ENCODE data around the gene PLEKHG5. TPM values are rescaled to one million over a fixed set of nuclear protein-coding genes. Genes with fewer than 3 reads are reported as not detected.

Gene PLEKHG5
- total and polyA plus RNA-seq, 7 experiments from 2014 or later: 2.0 to 15.6 (median 9.6) TPM; not detected in 1

GRCh38 chr1:6424000-6424565, 67.4 kb downstream of the PLEKHG5 start:
- H3K36me3 ChIP-seq (ENCODE audit: control insufficient read depth in 2 of 3, insufficient read depth in 3 of 3, low read length in 3 of 3): no peaks in the 10 kb centered on the region
- Mint-ChIP-seq H3K9me3 (no peaks in the 10 kb centered on the region), H3K27me3 (peaks cover 18 to 59% (median 26%) of the 10 kb centered on the region in 5 donors), H3K27ac (no peak overlapping the region), H3K4me1 (peaks cover 0 to 14% (median 11%) of the 10 kb centered on the region in 7 donors), H3K36me3 (no peaks in the 10 kb centered on the region), H3K4me3 (peak overlapping the region; percentile 54 to 83 (median 72))
- H3K9me3 ChIP-seq (ENCODE audit: control insufficient read depth in 2 of 3, low read length in 3 of 3): no peaks in the 10 kb centered on the region
- ChIA-PET POLR2A (interaction anchor here (0.8 kb wide), 1 partner anchor 10 kb away, joined by 3 read pairs; no protein-coding TSS in a partner anchor), CTCF (interaction anchor here (0.7 to 4.8 kb wide), 7 partner anchors 14 to 204 kb away, joined by 3 to 44 read pairs (median 3); partner anchors contain the start of gene TNFRSF25)
- ATAC-seq (no peak), DNase-seq (no peak)
- peaks cover 0 to 8% of the 10 kb centered on the region in 2 donors for H3K27me3 ChIP-seq (ENCODE audit: control insufficient read depth in 2 of 2, insufficient read depth in 2 of 2, low read length in 2 of 2)
- H3K4me3 ChIP-seq (ENCODE audit: low read length): peak overlapping the region; percentile 15
- H3K4me1 ChIP-seq (ENCODE audit: control insufficient read depth in 2 of 2, insufficient read depth in 2 of 2, low read length in 2 of 2): peaks cover 13 to 29% of the 10 kb centered on the region in 2 donors
- intact Hi-C loops (cut with micrococcal nuclease): loop anchor here (1.0 to 5.0 kb wide), 7 partner anchors 14 to 222 kb away; partner anchors contain the start of gene PLEKHG5 (in 1 of the 2)
- no peak overlapping the region for H3K27ac ChIP-seq (ENCODE audit: low read depth, low read length)

GRCh38 chr1:6423321-6423999, 68.0 kb downstream of the PLEKHG5 start:
- Mint-ChIP-seq H3K36me3 (no peaks in the 10 kb centered on the region), H3K27me3 (peaks cover 18 to 60% (median 26%) of the 10 kb centered on the region in 5 donors), H3K9me3 (no peaks in the 10 kb centered on the region), H3K4me1 (peaks cover 0 to 14% (median 11%) of the 10 kb centered on the region in 7 donors), H3K4me3 (peak overlapping the region; percentile 54 to 83 (median 72)), H3K27ac (no peak overlapping the region)
- ChIA-PET POLR2A (interaction anchor here (0.8 to 1.1 kb wide), 3 partner anchors 36 to 43 kb away, joined by 3 to 5 read pairs (median 4); no protein-coding TSS in a partner anchor), CTCF (interaction anchor here (0.6 to 4.8 kb wide), 15 partner anchors 9 to 210 kb away, joined by 3 to 44 read pairs (median 3); partner anchors contain the start of genes NOL9, PLEKHG5, TAS1R1 and TNFRSF25)
- Histone ChIP-seq H3K27ac (ENCODE audit: low read depth, low read length) (no peak overlapping the region), H3K9me3 (ENCODE audit: control insufficient read depth in 2 of 3, low read length in 3 of 3) (no peaks in the 10 kb centered on the region), H3K4me1 (ENCODE audit: control insufficient read depth in 2 of 2, insufficient read depth in 2 of 2, low read length in 2 of 2) (peaks cover 13 to 31% of the 10 kb centered on the region in 2 donors), H3K36me3 (ENCODE audit: control insufficient read depth in 2 of 3, insufficient read depth in 3 of 3, low read length in 3 of 3) (no peaks in the 10 kb centered on the region), H3K4me3 (ENCODE audit: low read length) (peak overlapping the region; percentile 15), H3K27me3 (ENCODE audit: control insufficient read depth in 2 of 2, insufficient read depth in 2 of 2, low read length in 2 of 2) (peaks cover 0 to 8% of the 10 kb centered on the region in 2 donors)
- peak; percentile 84 for ATAC-seq
- DNase-seq: peak; percentile 45 to 75 (median 66)
- intact Hi-C loops (cut with micrococcal nuclease): loop anchor here (1.0 to 5.0 kb wide), 7 partner anchors 15 to 223 kb away; partner anchors contain the start of gene PLEKHG5 (in 1 of the 2)

- ChIA-PET POLR2A (interaction anchor here (0.9 kb wide), 1 partner anchor 13 kb away, joined by 3 read pairs; no protein-coding TSS in a partner anchor), CTCF (interaction anchor here (0.6 to 4.8 kb wide), 11 partner anchors 15 to 174 kb away, joined by 3 to 44 read pairs (median 3); partner anchors contain the start of gene PLEKHG5)
- peaks cover 36 to 76% (median 41%) of the 10 kb centered on the region in 5 donors for H3K27me3 Mint-ChIP-seq
- Histone ChIP-seq H3K27me3 (ENCODE audit: control insufficient read depth in 2 of 2, insufficient read depth in 2 of 2, low read length in 2 of 2) (peaks cover 5 to 21% of the 10 kb centered on the region in 2 donors), H3K4me1 (ENCODE audit: control insufficient read depth in 2 of 2, insufficient read depth in 2 of 2, low read length in 2 of 2) (peaks cover 13 to 31% of the 10 kb centered on the region in 2 donors), H3K4me3 (ENCODE audit: low read length) (no peak overlapping the region), H3K27ac (ENCODE audit: low read depth, low read length) (no peak overlapping the region), H3K9me3 (ENCODE audit: control insufficient read depth in 2 of 3, low read length in 3 of 3) (no peaks in the 10 kb centered on the region), H3K36me3 (ENCODE audit: control insufficient read depth in 2 of 3, insufficient read depth in 3 of 3, low read length in 3 of 3) (no peaks in the 10 kb centered on the region)
- DNase-seq (no peak), ATAC-seq (no peak)
- H3K36me3 Mint-ChIP-seq: no peaks in the 10 kb centered on the region
- H3K27ac Mint-ChIP-seq: peak overlapping the region in 1 of 9 donors; percentile 15
- H3K9me3 Mint-ChIP-seq: no peaks in the 10 kb centered on the region
- peak overlapping the region in 2 of 10 donors; percentile 7 to 11 for H3K4me3 Mint-ChIP-seq
- H3K4me1 Mint-ChIP-seq: peaks cover 0 to 14% (median 11%) of the 10 kb centered on the region in 7 donors
- intact Hi-C loops (cut with micrococcal nuclease): loop anchor here in 1 of 2 donors (5.0 kb wide), 1 partner anchor 174 kb away; no protein-coding TSS in a partner anchor
These were observed 70.2 kb downstream of the PLEKHG5 start for GRCh38 chr1:6421266-6421665.

GRCh38 chr1:6420454-6421042, 70.9 kb downstream of the PLEKHG5 start:
- H3K4me3 ChIP-seq (ENCODE audit: low read length): no peak overlapping the region
- Mint-ChIP-seq H3K4me3 (peak overlapping the region in 7 of 10 donors; percentile 11 to 77 (median 51)), H3K27me3 (peaks cover 44 to 78% (median 48%) of the 10 kb centered on the region in 5 donors), H3K9me3 (no peaks in the 10 kb centered on the region), H3K36me3 (no peaks in the 10 kb centered on the region), H3K27ac (no peak overlapping the region), H3K4me1 (peaks cover 0 to 14% (median 11%) of the 10 kb centered on the region in 7 donors)
- CTCF ChIA-PET: interaction anchor here (0.6 to 4.8 kb wide), 8 partner anchors 18 to 174 kb away, joined by 3 to 44 read pairs (median 4); partner anchors contain the start of gene PLEKHG5
- H3K27me3 ChIP-seq (ENCODE audit: control insufficient read depth in 2 of 2, insufficient read depth in 2 of 2, low read length in 2 of 2): peaks cover 5 to 26% of the 10 kb centered on the region in 2 donors
- intact Hi-C loops (cut with micrococcal nuclease): loop anchor here in 1 of 2 donors (5.0 kb wide), 1 partner anchor 173 kb away; no protein-coding TSS in a partner anchor
- POLR2A ChIA-PET: interaction anchor here (0.9 to 1.3 kb wide), 2 partner anchors 13 to 28 kb away, joined by 3 read pairs; no protein-coding TSS in a partner anchor
- DNase-seq: no peak
- no peak overlapping the region for H3K27ac ChIP-seq (ENCODE audit: low read depth, low read length)
- no peaks in the 10 kb centered on the region for H3K9me3 ChIP-seq (ENCODE audit: control insufficient read depth in 2 of 3, low read length in 3 of 3)
- ATAC-seq: no peak
- peaks cover 13 to 31% of the 10 kb centered on the region in 2 donors for H3K4me1 ChIP-seq (ENCODE audit: control insufficient read depth in 2 of 2, insufficient read depth in 2 of 2, low read length in 2 of 2)
- no peaks in the 10 kb centered on the region for H3K36me3 ChIP-seq (ENCODE audit: control insufficient read depth in 2 of 3, insufficient read depth in 3 of 3, low read length in 3 of 3)

GRCh38 chr1:6419804-6420453, 71.5 kb downstream of the PLEKHG5 start, which contains the start of gene HES2:
Gene HES2, minus strand, starts transcription at chr1:6419919. Its CDS starts 99 bp downstream, at chr1:6419820.
- intact Hi-C loops (cut with micrococcal nuclease): loop anchor here in 1 of 2 donors (5.0 kb wide), 1 partner anchor 173 kb away; no protein-coding TSS in a partner anchor
- H3K9me3 ChIP-seq (ENCODE audit: control insufficient read depth in 2 of 3, low read length in 3 of 3): no peaks in the 10 kb centered on the region
- peaks cover 13 to 26% of the 10 kb centered on the region in 2 donors for H3K4me1 ChIP-seq (ENCODE audit: control insufficient read depth in 2 of 2, insufficient read depth in 2 of 2, low read length in 2 of 2)
- no peak within 1 kb of the TSS for H3K27ac Mint-ChIP-seq
- H3K27me3 ChIP-seq (ENCODE audit: control insufficient read depth in 2 of 2, insufficient read depth in 2 of 2, low read length in 2 of 2): peaks cover 5 to 28% of the 10 kb centered on the region in 2 donors
- H3K36me3 Mint-ChIP-seq: no peaks in the 10 kb centered on the region
- H3K27me3 Mint-ChIP-seq: peaks cover 49 to 78% (median 54%) of the 10 kb centered on the region in 5 donors
- no peak within 1 kb of the TSS for H3K27ac ChIP-seq (ENCODE audit: low read depth, low read length)
- ChIA-PET POLR2A (interaction anchor here (1.3 to 1.4 kb wide), 2 partner anchors 15 to 28 kb away, joined by 3 read pairs; no protein-coding TSS in a partner anchor), CTCF (interaction anchor here (0.6 to 4.8 kb wide), 4 partner anchors 18 to 71 kb away, joined by 3 to 44 read pairs (median 8); partner anchors contain the start of gene PLEKHG5)
- H3K9me3 Mint-ChIP-seq: no peaks in the 10 kb centered on the region
- H3K36me3 ChIP-seq (ENCODE audit: control insufficient read depth in 2 of 3, insufficient read depth in 3 of 3, low read length in 3 of 3): no peaks in the 10 kb centered on the region
- peak within 1 kb of the TSS in 8 of 10 donors; percentile 12 to 77 (median 62) for H3K4me3 Mint-ChIP-seq
- DNase-seq: peak in 2 of 9 donors; percentile 19 to 37
- no peak within 1 kb of the TSS for H3K4me3 ChIP-seq (ENCODE audit: low read length)
- no peak for ATAC-seq
- peaks cover 0 to 16% (median 11%) of the 10 kb centered on the region in 7 donors for H3K4me1 Mint-ChIP-seq
